Peyer's patch (tissue), 4 donors: ENCODE data around the gene STIM2. TPM values are rescaled to one million over a fixed set of nuclear protein-coding genes. Genes with fewer than 3 reads are reported as not detected.
A peak's percentile ranks its signal among the peaks of the same experiment; 100 is the strongest.

Experiments
- DNase-seq, 3 donors: peaks; one replicate each; pipeline ENCODE4 v3.0.0-alpha.2; 2017 to 2019
- H3K27ac ChIP-seq, 4 donors: fragments of 200-600 bp; sonication (generic); one replicate each; pipeline ENCODE4 v1.5.1; 2016 to 2019
- H3K27me3 ChIP-seq, 2 donors: fragments of 200-600 bp; sonication (generic); one replicate each; pipeline ENCODE4 v1.5.1; 2019
- H3K36me3 ChIP-seq, 3 donors: fragments of 200-600 bp; sonication (generic); one replicate each; pipeline ENCODE4 v1.5.1; 2016 to 2019
- H3K4me1 ChIP-seq, 4 donors: fragments of 200-600 bp; sonication (generic); one replicate each; pipeline ENCODE4 v1.5.1; 2016 to 2019
- H3K4me3 ChIP-seq, 4 donors: fragments of 200-600 bp; sonication (generic); 1 replicate in 3 of 4; 2 replicates in 1 of 4; pipeline ENCODE4 v1.5.1; 2016 to 2019; ENCODE audit warnings: mild to moderate bottlenecking in 1 of 4
- H3K9me3 ChIP-seq, 4 donors: fragments of 200-600 bp; sonication (generic); one replicate each; pipeline ENCODE4 v1.5.1; 2016 to 2019; ENCODE audit warnings: mild to moderate bottlenecking in 1 of 4
- POLR2A ChIP-seq, 2 donors: fragments of 450-650 bp; IDR thresholded peaks; one replicate each; pipeline ENCODE4 v1.5.1; 2017; ENCODE audit warnings: antibody characterized with exemption in 2 of 2, mild to moderate bottlenecking in 2 of 2, moderate library complexity in 2 of 2
- total RNA-seq, 4 donors: library from RNA; depleted of rRNA; stranded (reverse); fragments of >200 nt; gene quantifications; one replicate each; pipeline ENCODE4 v1.1.0, GENCODE V29; 2016
- TF ChIP-seq, protein P1 (sequence below), 6 experiments: fragments of 450-650 bp in 4 of 6; fragments of 200-600 bp in 2 of 6; sonication (generic) in 1 of 6; IDR thresholded peaks; one replicate each; pipeline ENCODE4 v1.5.1; 2017 to 2019; ENCODE audit warnings: antibody characterized with exemption in 6 of 6, mild to moderate bottlenecking in 3 of 6, moderate library complexity in 1 of 6

STIM2 gene
- total RNA-seq, 4 donors from 2014 or later = 35.7 to 82.5 (median 39.2) TPM

DNA sequence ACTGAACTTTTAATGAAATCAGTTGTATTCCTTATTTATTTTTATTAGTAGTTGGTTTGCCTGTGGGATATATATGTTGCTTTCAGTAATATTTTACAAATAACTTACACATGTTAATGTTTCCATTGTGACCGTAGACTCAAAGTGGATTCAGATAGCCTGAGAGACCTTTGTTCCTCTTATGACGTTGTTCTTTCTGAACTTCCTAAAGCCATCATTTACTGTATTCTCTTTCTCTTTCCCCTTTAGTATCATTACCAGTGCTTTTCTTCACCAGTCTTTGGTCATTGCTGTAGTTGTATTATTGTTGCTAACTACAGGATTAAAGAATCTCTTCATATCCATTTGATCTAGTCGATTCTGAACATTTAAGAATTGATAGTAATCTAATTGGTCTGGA, 4.3 kb downstream of the STIM2 start:
- H3K4me3 ChIP-seq = no peak overlapping the region
- H3K4me1 ChIP-seq = peaks cover 0 to 25% (median 8%) of the 10 kb centered on the region in 4 donors
- peak overlapping the region in 1 of 4 donors; percentile 31 for H3K27ac ChIP-seq
- TF ChIP-seq, protein P1, sequence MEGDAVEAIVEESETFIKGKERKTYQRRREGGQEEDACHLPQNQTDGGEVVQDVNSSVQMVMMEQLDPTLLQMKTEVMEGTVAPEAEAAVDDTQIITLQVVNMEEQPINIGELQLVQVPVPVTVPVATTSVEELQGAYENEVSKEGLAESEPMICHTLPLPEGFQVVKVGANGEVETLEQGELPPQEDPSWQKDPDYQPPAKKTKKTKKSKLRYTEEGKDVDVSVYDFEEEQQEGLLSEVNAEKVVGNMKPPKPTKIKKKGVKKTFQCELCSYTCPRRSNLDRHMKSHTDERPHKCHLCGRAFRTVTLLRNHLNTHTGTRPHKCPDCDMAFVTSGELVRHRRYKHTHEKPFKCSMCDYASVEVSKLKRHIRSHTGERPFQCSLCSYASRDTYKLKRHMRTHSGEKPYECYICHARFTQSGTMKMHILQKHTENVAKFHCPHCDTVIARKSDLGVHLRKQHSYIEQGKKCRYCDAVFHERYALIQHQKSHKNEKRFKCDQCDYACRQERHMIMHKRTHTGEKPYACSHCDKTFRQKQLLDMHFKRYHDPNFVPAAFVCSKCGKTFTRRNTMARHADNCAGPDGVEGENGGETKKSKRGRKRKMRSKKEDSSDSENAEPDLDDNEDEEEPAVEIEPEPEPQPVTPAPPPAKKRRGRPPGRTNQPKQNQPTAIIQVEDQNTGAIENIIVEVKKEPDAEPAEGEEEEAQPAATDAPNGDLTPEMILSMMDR (IDR thresholded peaks at IDR 0.05) = no peak
- no peak for TF ChIP-seq POLR2A (IDR thresholded peaks at IDR 0.05)
- H3K36me3 ChIP-seq = no peaks in the 10 kb centered on the region
- H3K9me3 ChIP-seq = no peaks in the 10 kb centered on the region
- no peak for DNase-seq
- no peaks in the 10 kb centered on the region for H3K27me3 ChIP-seq

DNA sequence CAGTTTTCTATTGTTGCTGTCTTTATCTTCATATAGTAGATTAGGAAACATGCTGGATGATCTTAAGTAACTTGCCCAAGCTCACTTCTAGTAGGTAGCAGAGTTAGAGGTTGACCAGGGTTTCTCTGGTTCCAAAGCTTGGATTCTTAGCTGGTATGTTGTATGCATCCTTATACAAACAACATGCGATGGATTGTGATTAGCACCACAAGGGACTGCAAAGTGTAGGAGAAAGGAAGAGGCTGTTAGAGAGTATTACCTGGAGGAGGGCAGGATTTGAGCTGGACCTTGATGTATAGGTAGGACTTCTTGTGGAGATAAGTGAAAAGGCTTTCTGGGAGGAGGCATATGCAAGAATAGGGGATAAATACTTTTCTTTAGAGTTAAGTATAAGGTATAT, 5.6 kb downstream of the STIM2 start:
- DNase-seq = no peak
- Histone ChIP-seq H3K27me3 (no peaks in the 10 kb centered on the region), H3K4me1 (peaks cover 0 to 25% (median 8%) of the 10 kb centered on the region in 4 donors), H3K9me3 (no peaks in the 10 kb centered on the region), H3K4me3 (no peak overlapping the region), H3K27ac (no peak overlapping the region), H3K36me3 (no peaks in the 10 kb centered on the region)
- TF ChIP-seq, protein P1 (IDR thresholded peaks at IDR 0.05) = no peak
- TF ChIP-seq POLR2A (IDR thresholded peaks at IDR 0.05) = no peak

- H3K4me3 ChIP-seq = no peak overlapping the region
- no peaks in the 10 kb centered on the region for H3K36me3 ChIP-seq
- H3K27ac ChIP-seq = no peak overlapping the region
- peaks cover 0 to 25% (median 8%) of the 10 kb centered on the region in 4 donors for H3K4me1 ChIP-seq
- H3K9me3 ChIP-seq = no peaks in the 10 kb centered on the region
- no peaks in the 10 kb centered on the region for H3K27me3 ChIP-seq
- no peak for TF ChIP-seq POLR2A (IDR thresholded peaks at IDR 0.05)
- TF ChIP-seq, protein P1 (IDR thresholded peaks at IDR 0.05) = no peak
- DNase-seq = no peak
Measured at GRCh38 chr4:26866781-26867180, 6.1 kb downstream of the STIM2 start.

- no peak for DNase-seq
- peaks cover 0 to 17% (median 5%) of the 10 kb centered on the region in 4 donors for H3K4me1 ChIP-seq
Measured at GRCh38 chr4:26867914-26868684, 7.5 kb downstream of the STIM2 start.

DNA sequence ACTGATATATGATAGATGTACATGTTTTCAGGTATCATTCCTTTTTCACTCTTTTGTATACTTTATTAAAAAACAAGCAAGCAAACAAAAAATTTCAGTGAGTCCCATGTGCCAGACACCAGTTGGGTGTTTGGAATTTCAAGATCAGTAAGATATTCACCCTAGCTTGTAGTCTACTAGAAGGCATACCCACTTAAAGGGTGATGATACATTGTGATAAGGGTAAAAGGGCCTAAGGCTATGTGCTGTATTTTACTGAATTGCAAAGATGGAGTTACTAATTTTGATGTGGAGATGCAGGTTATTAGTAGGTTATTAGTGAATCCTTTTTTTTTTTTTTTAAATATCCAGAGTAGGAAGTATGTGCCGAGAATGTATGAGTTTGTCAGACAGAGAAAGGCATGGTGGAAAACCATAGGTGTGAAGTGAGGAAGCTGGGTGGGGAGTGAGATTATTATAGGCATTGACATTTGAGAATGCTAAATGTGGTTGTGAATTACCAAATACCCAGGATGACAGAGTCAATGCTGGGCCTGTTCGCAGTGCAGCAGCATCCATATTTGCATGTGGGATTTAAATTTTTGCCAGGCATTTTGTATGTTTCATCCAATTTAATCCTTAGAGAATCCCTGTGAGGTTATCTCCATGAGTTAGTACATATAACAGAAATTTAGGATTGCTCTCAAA, 10.1 kb downstream of the STIM2 start:
- H3K4me1 ChIP-seq = peaks cover 0 to 12% (median 8%) of the 10 kb centered on the region in 4 donors
- no peak overlapping the region for H3K4me3 ChIP-seq
- no peaks in the 10 kb centered on the region for H3K27me3 ChIP-seq
- no peak overlapping the region for H3K27ac ChIP-seq
- no peaks in the 10 kb centered on the region for H3K36me3 ChIP-seq
- no peak for TF ChIP-seq POLR2A (IDR thresholded peaks at IDR 0.05)
- TF ChIP-seq, protein P1 (IDR thresholded peaks at IDR 0.05) = no peak
- DNase-seq = no peak
- H3K9me3 ChIP-seq = no peaks in the 10 kb centered on the region

More at GRCh38 chr4:26867914-26868684, 7.5 kb downstream of the STIM2 start:
- no peak overlapping the region for H3K4me3 ChIP-seq
- H3K36me3 ChIP-seq = no peaks in the 10 kb centered on the region
- no peaks in the 10 kb centered on the region for H3K9me3 ChIP-seq
- no peaks in the 10 kb centered on the region for H3K27me3 ChIP-seq
- TF ChIP-seq, protein P1 (IDR thresholded peaks at IDR 0.05) = no peak
- no peak for TF ChIP-seq POLR2A (IDR thresholded peaks at IDR 0.05)
- H3K27ac ChIP-seq = peak overlapping the region in 1 of 4 donors; percentile 12
